Measurements from ENCODE around the gene COPS9. TPM values are rescaled to one million over a fixed set of nuclear protein-coding genes. Genes with fewer than 3 reads are reported as not detected.

COPS9 gene
- total RNA-seq, 1 experiment from 2014 or later = 269 TPM

DNA sequence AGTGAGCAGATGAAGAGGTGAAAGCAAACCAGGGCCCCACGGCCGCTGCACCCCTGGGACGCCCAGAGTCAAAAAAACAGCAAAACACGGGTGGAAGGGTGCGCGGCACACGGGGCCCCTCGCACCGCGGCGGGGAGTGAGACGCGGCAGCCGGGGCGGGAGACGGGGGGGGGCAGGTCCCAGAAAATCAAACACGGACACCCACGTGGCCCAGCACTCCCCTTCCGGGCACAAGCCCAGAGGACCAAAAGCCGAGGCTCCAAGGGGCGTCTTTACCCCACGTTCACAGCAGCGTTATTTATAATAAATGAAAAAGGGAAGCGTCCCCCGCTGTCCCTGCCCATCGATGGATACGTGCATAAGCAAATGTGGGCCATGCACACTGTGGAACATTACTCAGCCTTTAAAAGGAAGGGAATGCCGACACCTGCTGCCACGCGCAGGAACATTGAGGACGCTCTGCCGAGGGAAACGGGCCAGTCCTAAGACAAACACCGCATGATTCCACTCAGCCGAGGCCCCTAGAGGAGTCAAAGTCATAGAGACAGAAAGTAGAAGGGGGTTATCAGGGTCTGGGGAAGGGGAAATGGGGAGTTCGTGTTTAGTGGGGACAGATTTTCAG is 677 bp upstream of the COPS9 start:
- no peak for DNase-seq (ENCODE audit: low spot score)

DNA sequence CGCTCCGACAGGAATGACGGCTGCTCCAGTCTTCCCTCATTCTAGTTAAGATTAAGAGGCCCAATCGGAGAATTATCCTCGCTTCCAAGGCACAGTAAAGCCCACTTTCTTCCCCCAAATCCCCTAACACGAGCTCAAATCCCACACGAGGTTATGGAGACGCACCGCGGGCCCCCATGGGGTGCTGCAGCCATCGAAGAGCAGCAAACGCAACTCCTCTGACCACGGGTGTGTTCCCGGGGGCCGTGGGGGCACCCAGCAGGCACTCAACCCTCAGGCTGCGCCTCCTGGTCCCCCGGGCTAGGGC is 446 bp downstream of the COPS9 start:
- no peak for DNase-seq (ENCODE audit: low spot score)

DNA sequence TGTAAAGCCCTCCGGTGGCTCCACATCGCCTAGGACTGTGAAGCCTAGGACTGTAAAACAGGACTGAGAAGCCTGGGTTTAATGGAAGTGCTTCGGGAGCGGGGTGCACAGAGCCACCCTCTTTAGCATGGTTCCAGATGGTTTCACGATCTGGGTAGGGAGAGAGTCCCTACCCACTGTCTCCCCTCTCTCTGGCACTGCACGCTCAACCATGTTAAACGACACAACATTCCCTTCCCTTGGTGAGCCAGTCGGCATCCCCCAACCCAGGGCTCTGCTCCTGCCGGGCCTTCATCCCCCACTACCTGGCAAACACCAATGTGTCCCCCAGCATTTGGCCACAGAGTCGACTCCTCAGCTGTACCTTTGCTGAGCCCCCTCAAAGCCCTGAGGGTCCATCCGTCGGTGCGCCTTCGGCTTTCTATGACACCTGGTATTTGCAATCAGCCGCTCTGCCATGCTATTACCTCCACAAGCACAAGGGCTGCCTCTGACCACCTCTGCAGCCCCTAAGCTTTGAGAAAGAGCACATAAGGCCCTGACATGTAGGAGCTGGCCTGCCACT is 1.1 kb downstream of the COPS9 start:
- DNase-seq (ENCODE audit: low spot score) = no peak

GRCh38 chr2:240134466-240134865 is 1.6 kb downstream of the COPS9 start:
- no peak for DNase-seq (ENCODE audit: low spot score)

DNA sequence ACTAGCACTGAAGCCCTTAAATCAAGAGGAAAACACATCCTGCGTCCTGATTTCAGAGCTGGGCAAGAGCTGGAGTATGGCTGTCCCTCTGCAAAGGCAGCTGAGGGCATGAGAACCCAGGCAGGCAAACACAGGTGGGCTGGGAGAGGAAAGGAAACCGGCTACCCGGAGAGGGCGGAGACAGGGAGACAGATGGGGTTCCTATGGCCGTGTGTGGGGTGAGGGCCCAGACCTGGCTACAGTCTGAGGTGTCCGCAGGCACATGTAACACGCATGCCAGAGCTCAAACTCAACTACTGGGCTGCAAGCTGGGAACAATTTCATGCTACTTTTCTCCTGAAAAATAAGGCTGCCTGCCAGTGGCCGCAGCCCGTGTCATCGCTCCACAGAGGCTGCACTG is 2.7 kb downstream of the COPS9 start:
- no peak for DNase-seq (ENCODE audit: low spot score)

GRCh38 chr2:240132651-240132980 is 3.5 kb downstream of the COPS9 start:
- DNase-seq (ENCODE audit: low spot score) = no peak

DNA sequence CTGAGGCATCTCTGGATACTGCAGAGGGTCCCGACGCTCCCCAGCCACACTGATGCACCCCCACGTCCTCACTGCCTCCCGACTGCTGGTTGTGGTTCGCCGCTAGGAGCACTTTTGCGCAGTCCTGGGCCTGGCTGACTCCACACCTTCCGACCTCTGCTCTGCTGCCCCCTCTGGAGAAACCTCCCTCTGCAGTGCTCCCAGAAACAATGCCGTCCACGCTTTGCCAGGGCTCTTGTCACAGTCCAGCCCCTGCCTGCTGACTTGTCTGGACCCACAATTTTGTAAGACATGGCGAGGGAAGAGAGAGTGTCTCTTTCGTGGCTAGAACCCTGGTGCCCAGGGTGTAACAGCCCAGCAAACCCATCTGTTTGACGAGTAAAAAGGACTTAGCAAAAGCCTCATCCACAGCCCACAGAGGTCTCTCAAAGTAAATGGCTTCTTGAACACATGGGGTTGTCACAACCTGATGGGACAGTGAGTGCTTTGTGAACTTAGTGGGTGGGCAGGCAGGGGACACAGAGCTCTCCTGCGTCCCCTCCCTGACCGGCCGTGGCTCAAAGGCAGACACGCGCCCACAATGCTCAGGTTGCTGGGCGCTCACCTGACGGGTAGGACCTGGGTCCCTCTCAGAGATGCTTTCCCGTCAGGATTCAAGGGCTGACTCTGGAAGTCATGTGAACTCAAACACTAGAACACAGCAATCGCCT is 4.0 kb downstream of the COPS9 start:
- DNase-seq (ENCODE audit: low spot score) = no peak

DNA sequence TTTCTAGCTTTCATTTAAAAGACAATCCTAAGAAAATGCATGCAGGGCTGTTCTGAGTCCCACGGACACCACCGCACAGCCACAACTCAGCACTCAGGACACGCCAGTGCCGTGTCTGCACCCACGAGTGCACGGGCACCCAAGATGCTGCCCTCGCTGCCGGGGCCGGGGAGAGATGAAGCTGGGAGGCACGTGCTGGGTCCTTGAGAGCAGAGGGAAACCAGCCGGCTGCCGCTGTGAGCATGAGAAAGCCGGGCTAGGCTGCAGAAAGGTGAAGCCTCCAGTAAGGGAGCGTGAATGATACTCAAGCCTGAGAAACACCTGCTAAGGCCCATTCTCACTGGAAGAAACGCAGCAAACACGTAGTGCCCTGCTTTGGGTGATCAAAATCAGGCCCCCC is 4.8 kb downstream of the COPS9 start:
- DNase-seq (ENCODE audit: low spot score) = no peak

GRCh38 chr2:240130393-240131195 is 5.5 kb downstream of the COPS9 start:
- no peak for DNase-seq (ENCODE audit: low spot score)

DNA sequence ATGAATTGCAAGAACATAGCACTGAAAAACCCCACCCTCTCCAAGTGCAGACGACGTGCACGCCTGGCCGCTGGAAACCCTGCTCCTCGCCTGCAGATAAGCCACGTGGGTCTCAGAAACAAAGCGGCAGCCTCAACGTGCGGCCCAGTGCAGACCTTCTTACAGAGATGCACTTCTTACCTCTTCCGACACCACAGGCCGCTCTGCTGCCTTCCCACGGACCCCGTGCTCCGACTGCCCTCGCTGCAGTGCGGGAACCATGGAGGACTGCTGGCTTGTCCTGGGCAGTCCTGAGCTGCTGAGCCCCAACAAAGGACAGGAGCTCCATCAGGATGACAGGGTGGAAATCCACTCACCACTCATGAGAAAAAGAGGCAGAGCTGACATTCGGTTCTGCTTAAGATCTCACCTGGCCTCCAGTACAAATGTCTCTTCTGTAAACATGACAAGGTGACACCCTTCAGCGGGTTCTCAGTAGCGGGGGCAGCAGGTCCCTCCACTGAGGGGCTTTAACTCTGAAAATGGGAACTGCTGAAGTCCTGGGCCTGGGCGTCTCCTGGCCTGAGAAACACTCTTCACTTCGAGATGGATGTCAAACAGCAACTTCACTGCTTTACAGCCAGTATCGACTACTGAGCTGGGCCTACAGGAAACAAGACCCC is 6.2 kb downstream of the COPS9 start:
- no peak for DNase-seq (ENCODE audit: low spot score)

GRCh38 chr2:240129311-240129710 is 6.8 kb downstream of the COPS9 start:
- no peak for DNase-seq (ENCODE audit: low spot score)

- DNase-seq (ENCODE audit: low spot score) = no peak
Measured at GRCh38 chr2:240128608-240129145, 7.4 kb downstream of the COPS9 start.

DNA sequence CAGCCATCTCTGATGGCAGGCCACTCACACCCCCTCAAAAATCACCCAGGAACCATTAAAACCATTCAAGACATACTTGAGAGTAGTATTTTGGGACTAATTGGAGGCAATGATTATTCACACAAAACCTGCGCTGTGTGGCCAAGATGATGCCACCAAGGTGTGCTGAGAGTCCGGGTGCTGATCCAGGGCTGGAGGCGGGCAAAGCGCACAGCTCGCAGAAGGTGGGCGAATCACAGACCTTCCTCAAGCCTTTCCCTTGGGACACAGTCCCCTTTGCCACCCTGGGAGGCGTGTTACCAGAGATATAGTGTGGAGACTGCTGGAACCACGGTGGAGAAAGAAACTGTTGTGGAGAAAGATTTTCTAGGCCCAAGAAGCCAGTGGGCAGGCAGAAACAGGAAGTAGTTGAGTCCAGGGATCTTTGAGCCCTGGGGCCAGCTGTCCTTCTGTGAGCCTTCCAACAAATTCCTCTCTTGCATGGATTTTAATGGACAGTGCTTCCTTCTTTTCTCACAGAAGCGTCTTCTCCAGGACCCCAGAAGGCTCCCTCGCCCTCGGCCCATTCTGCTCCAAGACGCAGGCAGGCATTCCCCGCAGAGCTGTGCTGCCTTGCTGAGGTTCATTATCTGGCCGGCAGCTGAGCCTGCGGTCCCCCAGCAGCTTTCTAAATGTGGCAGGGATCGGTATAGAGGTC is 8.0 kb downstream of the COPS9 start:
- DNase-seq (ENCODE audit: low spot score) = no peak

- no peak for DNase-seq (ENCODE audit: low spot score)
Measured at GRCh38 chr2:240127191-240127750, 8.8 kb downstream of the COPS9 start.

- DNase-seq (ENCODE audit: low spot score) = no peak
Measured at GRCh38 chr2:240126731-240127130, 9.4 kb downstream of the COPS9 start.

DNA sequence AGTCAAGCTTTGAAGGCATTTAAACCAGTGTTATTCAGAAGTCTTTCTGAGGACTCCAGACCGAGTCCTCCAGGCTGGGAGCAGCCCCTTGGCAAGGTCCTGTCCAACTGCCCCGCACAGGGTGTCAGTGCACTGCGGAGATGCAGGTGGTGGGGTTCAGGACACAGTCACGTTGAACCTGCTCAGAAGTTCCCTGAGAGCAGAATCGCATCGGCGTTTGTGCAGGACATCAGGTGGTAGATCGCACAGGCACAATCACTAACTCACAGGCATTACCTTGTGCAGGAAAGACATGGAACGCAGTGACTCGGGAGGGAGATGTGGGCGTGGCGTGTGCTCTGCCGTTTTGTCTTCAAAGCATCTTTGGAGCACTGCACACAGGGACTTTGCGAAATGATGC is 10.4 kb downstream of the COPS9 start:
- no peak for DNase-seq (ENCODE audit: low spot score)

DNA sequence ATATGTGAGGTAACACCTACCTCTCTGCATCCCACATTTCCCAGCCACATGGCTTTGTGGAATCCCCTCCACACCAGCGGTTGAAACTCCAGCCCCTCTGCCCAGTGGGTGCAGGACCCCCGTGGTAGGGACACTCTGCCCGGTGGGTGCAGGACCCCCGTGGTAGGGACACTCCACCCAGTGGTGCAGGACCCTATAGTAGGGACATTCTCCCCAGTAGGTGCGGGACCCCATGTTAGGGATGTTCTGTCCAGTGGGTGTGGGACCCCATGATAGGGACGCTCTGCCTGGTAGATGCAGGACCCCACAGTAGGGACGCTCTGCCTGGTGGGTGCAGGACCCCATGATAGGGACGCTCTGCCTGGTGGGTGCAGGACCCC is 11.5 kb downstream of the COPS9 start:
- no peak for DNase-seq (ENCODE audit: low spot score)

DNA sequence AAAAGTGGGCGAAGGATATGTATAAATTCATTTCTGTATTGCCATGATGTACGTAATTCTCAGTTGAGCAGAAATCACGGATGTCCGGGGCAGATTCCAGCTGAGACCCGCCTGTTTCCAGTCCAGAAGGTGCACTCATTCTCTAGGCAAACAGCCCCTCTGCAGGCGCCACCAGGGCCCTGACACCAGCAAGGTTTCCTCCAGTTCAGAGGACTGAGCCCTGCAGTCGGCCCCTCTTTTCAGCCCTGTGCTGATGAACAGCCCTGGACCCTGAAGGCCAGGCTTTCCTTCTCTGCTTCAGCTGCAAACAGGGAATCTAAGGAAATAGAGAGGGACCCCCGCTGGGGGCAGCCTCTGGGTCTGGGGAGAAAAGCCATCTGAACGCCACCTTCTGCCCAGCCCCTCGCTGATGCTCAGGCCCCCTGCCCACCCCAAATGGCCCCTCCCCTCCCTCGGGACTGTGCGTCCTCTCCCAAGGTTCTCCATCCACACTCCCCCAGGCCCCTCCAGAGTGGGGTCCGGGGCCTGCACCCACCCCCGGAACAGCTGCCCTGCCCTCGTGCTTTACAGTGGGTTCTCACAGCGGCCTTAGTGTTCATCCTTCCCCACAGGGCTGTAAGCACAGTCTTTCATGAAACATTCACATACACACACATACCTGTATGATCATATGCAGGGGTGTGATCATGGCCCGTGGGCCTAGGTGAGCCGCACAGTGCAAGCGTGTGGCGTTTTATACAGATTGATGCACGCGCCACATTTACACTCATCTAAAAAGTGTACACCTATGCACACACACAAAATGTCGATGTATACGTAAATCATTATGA is 12.1 kb downstream of the COPS9 start:
- no peak for DNase-seq (ENCODE audit: low spot score)

DNA sequence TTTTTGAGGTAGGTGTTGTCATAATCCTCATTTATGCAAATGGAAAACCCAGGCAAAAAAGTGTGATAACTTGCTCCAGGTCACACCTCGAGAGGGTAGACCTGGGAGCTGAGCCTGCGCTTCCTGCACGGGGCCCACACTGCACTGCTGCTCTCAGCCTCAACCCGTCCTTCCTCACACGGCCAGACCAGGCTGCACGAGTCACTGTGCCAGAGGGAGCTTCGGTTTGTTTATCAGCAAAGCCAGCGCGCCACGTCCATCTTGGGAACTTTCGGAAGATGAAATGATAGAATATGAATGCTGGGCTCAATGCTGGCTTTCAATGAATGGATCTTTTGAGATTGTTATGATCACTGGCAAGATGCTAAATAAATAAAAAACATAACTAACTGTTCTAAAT is 14.4 kb downstream of the COPS9 start:
- DNase-seq (ENCODE audit: low spot score) = no peak

GRCh38 chr2:240121190-240121589 is 14.9 kb downstream of the COPS9 start:
- no peak for DNase-seq (ENCODE audit: low spot score)
